Panc1 (cell line): ENCODE measurements around the gene KLK8. TPM values are rescaled to one million over a fixed set of nuclear protein-coding genes. Genes with fewer than 3 reads are reported as not detected.

Source experiments
- ATAC-seq: fragments of 200-7000 bp; cut with Tn5 transposase; 2 replicates; pipeline ENCODE4 v1.9.1; 2020; ENCODE audit warnings: mild to moderate bottlenecking, moderate library complexity
- BruUV-seq: library from RNA; stranded (reverse); fragments of 400-500 nt; replicated peaks from 2 replicates; lab custom pipeline; 2021; lab: Mats Ljungman, UMichigan
- CTCF ChIA-PET: fragments of 300-600 bp; sonication (Branson Sonifier 250); formaldehyde crosslinking; loops from one replicate; lab custom pipeline; 2022; ENCODE audit warnings: antibody characterized with exemption; lab: Charles Lee
- POLR2A ChIA-PET: fragments of 300-600 bp; sonication (Branson Sonifier 250); formaldehyde crosslinking; loops from one replicate; lab custom pipeline; 2022; ENCODE audit warnings: antibody characterized with exemption; lab: Charles Lee
- DNase-seq: peaks from one replicate; pipeline ENCODE4 v3.0.0-alpha.2; 2010; ENCODE audit warnings: low read depth, low spot score
- H3K27ac ChIP-seq: 2 replicates; pipeline ENCODE4 v1.5.1; 2011; ENCODE audit warnings: mild to moderate bottlenecking, low read length, inconsistent platforms
- H3K27me3 ChIP-seq: fragments of 200-500 bp; sonication (Bioruptor generic); 2 replicates; pipeline ENCODE4 v1.6.0; 2014; ENCODE audit warnings: low read length, inconsistent platforms; ENCODE audit not compliant: control insufficient read depth, insufficient read depth
- H3K36me3 ChIP-seq: fragments of 200-500 bp; sonication (Bioruptor generic); 2 replicates; pipeline ENCODE4 v1.5.1; 2014; ENCODE audit warnings: inconsistent platforms, mild to moderate bottlenecking, low read length, moderate library complexity; ENCODE audit not compliant: control insufficient read depth, insufficient read depth
- H3K4me1 ChIP-seq: 2 replicates; pipeline ENCODE4 v1.5.1; 2011; ENCODE audit warnings: inconsistent platforms, mild to moderate bottlenecking, low read length, moderate library complexity; ENCODE audit not compliant: control insufficient read depth, insufficient read depth
- H3K4me3 ChIP-seq, 2 experiments: 2 replicates each; pipeline ENCODE4 v1.5.1; 2011 to 2012; ENCODE audit warnings: low read depth in 2 of 2, low read length in 2 of 2, mild to moderate bottlenecking in 2 of 2, inconsistent platforms in 1 of 2, moderate library complexity in 1 of 2
- H3K9me3 ChIP-seq: fragments of 200-500 bp; sonication (Bioruptor generic); 2 replicates; pipeline ENCODE4 v1.5.1; 2014; ENCODE audit warnings: low read depth, mild to moderate bottlenecking, inconsistent platforms, low read length, moderate library complexity; ENCODE audit not compliant: control insufficient read depth, insufficient read depth
- POLR2AphosphoS5 ChIP-seq: IDR thresholded peaks from 2 replicates; pipeline ENCODE4 v1.6.1; 2012; ENCODE audit warnings: mild to moderate bottlenecking, low read depth, low read length, moderate library complexity
- REST ChIP-seq, 2 experiments: IDR thresholded peaks; 2 replicates each; pipeline ENCODE4 v1.6.1; 2011 to 2012; ENCODE audit warnings: low read depth in 2 of 2, control low read depth in 1 of 2, low read length in 1 of 2, mild to moderate bottlenecking in 1 of 2, moderate library complexity in 1 of 2; ENCODE audit not compliant: insufficient read depth in 1 of 2
- SIN3A ChIP-seq: IDR thresholded peaks from 2 replicates; pipeline ENCODE4 v1.6.1; 2012; ENCODE audit warnings: low read depth, mild to moderate bottlenecking, low read length, moderate library complexity, borderline replicate concordance; ENCODE audit not compliant: insufficient read depth
- TCF7L2 ChIP-seq: IDR thresholded peaks from 2 replicates; pipeline ENCODE4 v1.6.1; 2011; ENCODE audit warnings: mild to moderate bottlenecking, low read depth, low read length, inconsistent platforms
- in situ Hi-C: cut with HindIII; loops from 2 replicates; pipeline ENCODE4 v1.10.0; 2016; ENCODE audit warnings: low sequenced_read_pairs, low pct_unique_long_range_greater_than_20kb
- intact Hi-C: fragments of 100-400 bp; cut with micrococcal nuclease; formaldehyde crosslinking; loops from one replicate; pipeline ENCODE4 v1.10.0; 2022; ENCODE audit not compliant: unreplicated experiment
- total RNA-seq: library from RNA; stranded (reverse); gene quantifications from one replicate; pipeline ENCODE4 v1.2.1, GENCODE V29; 2021; ENCODE audit not compliant: unreplicated experiment
- TF ChIP-seq, protein P1 (sequence below): fragments of 450-650 bp; IDR thresholded peaks from 2 replicates; pipeline ENCODE4 v1.5.1; 2017; ENCODE audit warnings: mild to moderate bottlenecking

The KLK8 gene
- total RNA-seq, 1 experiment from 2014 or later = not detected

- Histone ChIP-seq H3K4me3 (no peak overlapping the region), H3K36me3 (no peaks in the 10 kb centered on the region), H3K27ac (no peak overlapping the region), H3K27me3 (no peaks in the 10 kb centered on the region), H3K9me3 (no peaks in the 10 kb centered on the region), H3K4me1 (no peaks in the 10 kb centered on the region)
- ATAC-seq = no peak
- POLR2A ChIA-PET = no interaction called here
- TF ChIP-seq POLR2AphosphoS5 = no peak
- TF ChIP-seq, protein P1, sequence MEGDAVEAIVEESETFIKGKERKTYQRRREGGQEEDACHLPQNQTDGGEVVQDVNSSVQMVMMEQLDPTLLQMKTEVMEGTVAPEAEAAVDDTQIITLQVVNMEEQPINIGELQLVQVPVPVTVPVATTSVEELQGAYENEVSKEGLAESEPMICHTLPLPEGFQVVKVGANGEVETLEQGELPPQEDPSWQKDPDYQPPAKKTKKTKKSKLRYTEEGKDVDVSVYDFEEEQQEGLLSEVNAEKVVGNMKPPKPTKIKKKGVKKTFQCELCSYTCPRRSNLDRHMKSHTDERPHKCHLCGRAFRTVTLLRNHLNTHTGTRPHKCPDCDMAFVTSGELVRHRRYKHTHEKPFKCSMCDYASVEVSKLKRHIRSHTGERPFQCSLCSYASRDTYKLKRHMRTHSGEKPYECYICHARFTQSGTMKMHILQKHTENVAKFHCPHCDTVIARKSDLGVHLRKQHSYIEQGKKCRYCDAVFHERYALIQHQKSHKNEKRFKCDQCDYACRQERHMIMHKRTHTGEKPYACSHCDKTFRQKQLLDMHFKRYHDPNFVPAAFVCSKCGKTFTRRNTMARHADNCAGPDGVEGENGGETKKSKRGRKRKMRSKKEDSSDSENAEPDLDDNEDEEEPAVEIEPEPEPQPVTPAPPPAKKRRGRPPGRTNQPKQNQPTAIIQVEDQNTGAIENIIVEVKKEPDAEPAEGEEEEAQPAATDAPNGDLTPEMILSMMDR = no peak
- TF ChIP-seq SIN3A = no peak
- no TSS peak for BruUV-seq
- in situ Hi-C loops (no loop called here), intact Hi-C loops (no loop called here)
- DNase-seq = no peak
- CTCF ChIA-PET = no interaction called here
Measured at GRCh38 chr19:51027873-51028272, 26.5 kb upstream of the KLK8 start.

GRCh38 chr19:51027126-51027806 lies 25.9 kb upstream of the KLK8 start:
- ChIA-PET POLR2A (no interaction called here), CTCF (no interaction called here)
- Histone ChIP-seq H3K9me3 (no peaks in the 10 kb centered on the region), H3K36me3 (no peaks in the 10 kb centered on the region), H3K27me3 (no peaks in the 10 kb centered on the region), H3K4me3 (no peak overlapping the region), H3K27ac (no peak overlapping the region), H3K4me1 (no peaks in the 10 kb centered on the region)
- intact Hi-C loops (no loop called here), in situ Hi-C loops (no loop called here)
- ATAC-seq = no peak
- TF ChIP-seq POLR2AphosphoS5 (no peak), SIN3A (no peak), TCF7L2 (no peak), REST (IDR thresholded peaks at IDR 0.05; ENCODE audit: insufficient read depth in 1 of 2, low read depth in 2 of 2, low read length in 1 of 2) (no peak)
- TF ChIP-seq, protein P1 = no peak
- DNase-seq = no peak
- no TSS peak for BruUV-seq
